Loucy (cell line): ENCODE results near the gene FUS.

ENCODE experiments used
- H2AFZ ChIP-seq: fragments of 200-600 bp; sonication (generic); 2 replicates; pipeline ENCODE4 v1.6.0; 2016; ENCODE audit warnings: antibody characterized with exemption, mild to moderate bottlenecking, low read length, moderate library complexity
- H3F3A ChIP-seq: fragments of 200-600 bp; 2 replicates; pipeline ENCODE4 v1.6.0; 2016; ENCODE audit warnings: antibody characterized with exemption, low read depth, mild to moderate bottlenecking
- H3K27me3 ChIP-seq: fragments of 200-600 bp; sonication (generic); 2 replicates; pipeline ENCODE4 v1.6.1; 2014; ENCODE audit warnings: low read length, mild to moderate bottlenecking; ENCODE audit not compliant: insufficient read depth, poor library complexity, severe bottlenecking
- H3K36me3 ChIP-seq: fragments of 200-600 bp; sonication (generic); 2 replicates; pipeline ENCODE4 v1.6.1; 2016; ENCODE audit warnings: low read length; ENCODE audit not compliant: insufficient read depth
- H3K4me1 ChIP-seq: fragments of 200-600 bp; sonication (generic); 2 replicates; pipeline ENCODE4 v1.5.1; 2014; ENCODE audit warnings: low read length, mild to moderate bottlenecking; ENCODE audit not compliant: insufficient read depth, poor library complexity, severe bottlenecking
- H3K4me2 ChIP-seq: fragments of 200-600 bp; sonication (generic); 2 replicates; pipeline ENCODE4 v1.6.0; 2014; ENCODE audit warnings: antibody characterized with exemption, low read length, low read depth, mild to moderate bottlenecking; ENCODE audit not compliant: poor library complexity, severe bottlenecking
- H3K4me3 ChIP-seq: fragments of 200-600 bp; sonication (generic); 2 replicates; pipeline ENCODE4 v1.5.1; 2014; ENCODE audit warnings: low read length, mild to moderate bottlenecking, mixed read lengths; ENCODE audit not compliant: poor library complexity, severe bottlenecking
- H3K79me2 ChIP-seq: fragments of 200-600 bp; sonication (generic); 2 replicates; pipeline ENCODE4 v1.6.1; 2014; ENCODE audit warnings: low read length; ENCODE audit not compliant: insufficient read depth
- H3K9ac ChIP-seq: fragments of 200-600 bp; sonication (generic); 2 replicates; pipeline ENCODE4 v1.6.0; 2014; ENCODE audit warnings: mild to moderate bottlenecking, low read depth, low read length, moderate library complexity; ENCODE audit not compliant: poor library complexity, severe bottlenecking
- H3K9me2 ChIP-seq: fragments of 200-600 bp; sonication (generic); replicated peaks from 2 replicates; pipeline ENCODE4 v1.6.1; 2016; ENCODE audit warnings: low read depth, low read length, mixed read lengths
- H3K9me3 ChIP-seq: fragments of 200-600 bp; sonication (generic); 2 replicates; pipeline ENCODE4 v1.6.1; 2014; ENCODE audit warnings: mild to moderate bottlenecking, antibody characterized with exemption, low read length, low read depth; ENCODE audit not compliant: insufficient read depth
- H4K20me1 ChIP-seq: fragments of 200-600 bp; sonication (generic); 2 replicates; pipeline ENCODE4 v1.6.0; 2014; ENCODE audit warnings: antibody characterized with exemption, low read length, mild to moderate bottlenecking; ENCODE audit not compliant: insufficient read depth, poor library complexity, severe bottlenecking
- CTCF ChIP-seq: fragments of 200-600 bp; sonication (generic); conservative IDR thresholded peaks from 2 replicates; pipeline ENCODE4 v1.5.1; 2014; ENCODE audit warnings: mild to moderate bottlenecking, antibody characterized with exemption, low read length
- EZH2phosphoT487 ChIP-seq: fragments of 200-600 bp; IDR thresholded peaks from 2 replicates; pipeline ENCODE4 v1.6.1; 2018; ENCODE audit warnings: antibody characterized with exemption, mild to moderate bottlenecking, moderate library complexity, borderline replicate concordance

Gene FUS

GRCh38 chr16:31179747-31180459 is at the start of gene FUS:
FUS (plus strand) TSS chr16:31180139; CDS start chr16:31180215, 76 bp downstream.
- Histone ChIP-seq H3K9ac (peak within 1 kb of the TSS; percentile 98), H3F3A (no peaks in the 10 kb centered on the region; the same call in 1 of the 2 replicates), H3K4me3 (peak within 1 kb of the TSS; percentile 98), H3K4me2 (peak within 1 kb of the TSS; percentile 95), H3K9me2 (no peaks in the 10 kb centered on the region), H3K27me3 (peaks cover 14% of the 10 kb centered on the region), H2AFZ (peak within 1 kb of the TSS; percentile 86), H3K9me3 (no peaks in the 10 kb centered on the region), H4K20me1 (peaks cover 53% of the 10 kb centered on the region), H3K36me3 (peaks cover 37% of the 10 kb centered on the region), H3K79me2 (peaks cover 62% of the 10 kb centered on the region), H3K4me1 (peaks cover 40% of the 10 kb centered on the region)
- TF ChIP-seq EZH2phosphoT487 (no peak), CTCF (no peak)

- Histone ChIP-seq H2AFZ (no peak overlapping the region), H3K4me2 (no peak overlapping the region), H3K9me3 (no peaks in the 10 kb centered on the region), H3K27me3 (no peaks in the 10 kb centered on the region), H3F3A (no peaks in the 10 kb centered on the region), H3K4me3 (no peak overlapping the region), H3K79me2 (no peaks in the 10 kb centered on the region), H3K4me1 (no peaks in the 10 kb centered on the region), H3K36me3 (no peaks in the 10 kb centered on the region), H4K20me1 (no peaks in the 10 kb centered on the region), H3K9me2 (no peaks in the 10 kb centered on the region), H3K9ac (no peak overlapping the region)
- TF ChIP-seq EZH2phosphoT487, result no peak
- no peak for TF ChIP-seq CTCF
Observed at GRCh38 chr16:31130336-31130891, 49.5 kb upstream of the FUS start.

GRCh38 chr16:31130899-31131298 is 49.0 kb upstream of the FUS start:
- no peaks in the 10 kb centered on the region for H3K27me3 ChIP-seq
- H3K4me2 ChIP-seq, result no peak overlapping the region
- no peaks in the 10 kb centered on the region for H3K36me3 ChIP-seq
- H3K79me2 ChIP-seq, result no peaks in the 10 kb centered on the region
- no peaks in the 10 kb centered on the region for H4K20me1 ChIP-seq
- H3K9me3 ChIP-seq, result no peaks in the 10 kb centered on the region
- H2AFZ ChIP-seq, result no peak overlapping the region
- H3K9me2 ChIP-seq, result no peaks in the 10 kb centered on the region
- TF ChIP-seq EZH2phosphoT487 (no peak), CTCF (no peak)
- no peaks in the 10 kb centered on the region for H3K4me1 ChIP-seq
- H3F3A ChIP-seq, result no peaks in the 10 kb centered on the region
- H3K4me3 ChIP-seq, result no peak overlapping the region
- no peak overlapping the region for H3K9ac ChIP-seq
